AG09319 (cell line): ENCODE results near the gene SLC16A5.
A peak's percentile ranks its signal among the peaks of the same experiment; 100 is the strongest.

Experiments
- DNase-seq: peaks from one replicate; pipeline ENCODE4 v3.0.0-alpha.2; 2010; ENCODE audit warnings: low read depth; ENCODE audit errors: extremely low read depth
- CTCF ChIP-seq: IDR thresholded peaks from 2 replicates; pipeline ENCODE4 v1.5.1; 2011; ENCODE audit warnings: low read depth, mild to moderate bottlenecking, inconsistent platforms, low read length, moderate library complexity

The SLC16A5 gene

DNA sequence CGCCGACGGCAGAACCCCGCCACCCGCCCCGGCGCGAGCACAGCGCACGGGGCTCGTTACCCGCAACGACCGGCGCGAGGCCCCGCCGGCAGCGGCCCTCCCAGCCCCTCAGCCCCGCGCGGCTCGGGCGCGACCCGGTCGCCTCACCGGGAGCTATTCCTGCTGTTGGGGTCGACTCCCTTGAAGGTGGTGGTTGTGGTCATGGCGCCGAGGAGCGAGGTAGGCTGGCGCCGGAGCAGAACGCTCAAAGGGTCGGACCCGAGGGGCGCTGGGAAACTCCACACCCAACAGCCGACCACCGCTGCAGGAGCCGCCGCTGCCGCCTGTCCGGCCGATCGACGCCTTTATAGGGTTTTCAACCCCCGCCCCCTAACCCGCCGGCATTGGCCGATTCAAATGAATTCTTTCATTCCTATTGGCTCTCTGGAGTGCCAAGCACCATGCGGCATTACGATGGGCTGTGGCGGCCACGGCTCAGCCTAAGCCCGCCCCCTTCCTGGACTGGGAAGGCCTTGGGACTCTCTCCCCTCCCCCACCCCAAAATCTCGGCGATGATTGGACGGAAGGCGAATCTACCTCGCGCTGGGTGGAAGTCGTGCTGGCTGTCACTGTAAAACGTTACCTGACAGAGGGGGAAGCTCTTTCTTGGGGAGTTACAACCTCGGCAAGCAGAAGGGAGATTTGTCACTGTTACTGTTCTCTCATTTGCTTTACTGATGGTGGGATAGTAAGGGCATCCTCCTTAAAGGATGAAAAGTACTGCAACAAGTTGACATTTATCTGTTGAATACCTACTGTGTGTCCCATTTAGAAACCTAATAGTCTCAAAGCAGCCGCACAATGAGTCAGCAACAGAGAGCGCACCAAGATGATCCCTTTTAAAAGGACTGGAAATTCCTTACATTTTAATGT, 66.7 kb downstream of the SLC16A5 start, which contains the start of gene JPT1:
TSS of gene JPT1 (minus strand) at position 318 of the 912 bp plus-strand sequence. CDS start at position 203, 115 bp downstream.
- TF ChIP-seq CTCF: no peak
- peak; percentile 97 for DNase-seq

DNA sequence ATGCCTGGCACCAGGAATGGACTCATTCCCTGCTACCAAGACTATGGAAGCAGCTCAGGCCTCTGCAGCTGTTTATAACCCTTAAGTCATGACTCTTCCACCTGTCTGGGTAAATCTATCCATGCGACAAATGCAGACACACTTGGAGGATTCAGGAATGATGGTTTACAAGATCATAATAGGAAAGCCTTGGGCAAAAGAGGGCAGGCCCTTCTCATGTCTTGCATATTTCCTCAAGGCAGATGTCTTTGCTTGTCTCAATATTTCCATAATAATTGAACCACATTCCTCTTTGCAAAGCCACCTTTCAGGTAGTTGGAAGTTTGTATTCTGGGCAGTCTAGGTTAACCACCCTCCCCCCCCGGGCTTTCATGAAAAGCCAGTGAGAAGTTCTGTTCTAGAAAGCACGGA, 67.4 kb downstream of the SLC16A5 start:
- no peak for TF ChIP-seq CTCF
- DNase-seq: no peak
